Ishikawa (cell line): ENCODE measurements around the gene SLC7A7.

Source experiments
- CEBPB ChIP-seq: IDR thresholded peaks from 2 replicates; pipeline ENCODE4 v1.6.1; 2012
- CREB1 ChIP-seq: IDR thresholded peaks from 2 replicates; pipeline ENCODE4 v1.6.1; 2012; ENCODE audit warnings: low read depth
- EGR1 ChIP-seq: IDR thresholded peaks from 2 replicates; pipeline ENCODE4 v1.6.1; 2012
- EP300 ChIP-seq: IDR thresholded peaks from 2 replicates; pipeline ENCODE4 v1.6.1; 2012; ENCODE audit warnings: borderline replicate concordance
- FOXM1 ChIP-seq: IDR thresholded peaks from 2 replicates; pipeline ENCODE4 v1.6.1; 2012; ENCODE audit warnings: low read depth, borderline replicate concordance
- MAX ChIP-seq: IDR thresholded peaks from 2 replicates; pipeline ENCODE4 v1.6.1; 2012
- NFIC ChIP-seq: IDR thresholded peaks from 2 replicates; pipeline ENCODE4 v1.6.1; 2012
- RAD21 ChIP-seq: IDR thresholded peaks from 2 replicates; pipeline ENCODE4 v1.6.1; 2012; ENCODE audit warnings: low read depth
- REST ChIP-seq: IDR thresholded peaks from 2 replicates; pipeline ENCODE4 v1.6.1; 2012; ENCODE audit warnings: low read depth, mild to moderate bottlenecking
- TAF1 ChIP-seq: IDR thresholded peaks from 2 replicates; pipeline ENCODE4 v1.6.1; 2012; ENCODE audit warnings: low read depth, mild to moderate bottlenecking
- TCF12 ChIP-seq: IDR thresholded peaks from 2 replicates; pipeline ENCODE4 v1.6.1; 2012; ENCODE audit warnings: low read depth
- TEAD4 ChIP-seq: IDR thresholded peaks from 2 replicates; pipeline ENCODE4 v1.6.1; 2012
- USF1 ChIP-seq: IDR thresholded peaks from 2 replicates; pipeline ENCODE4 v1.6.1; 2012
- YY1 ChIP-seq: IDR thresholded peaks from 2 replicates; pipeline ENCODE4 v1.6.1; 2012; ENCODE audit warnings: low read depth
- ZBTB7A ChIP-seq: IDR thresholded peaks from 2 replicates; pipeline ENCODE4 v1.6.1; 2012; ENCODE audit warnings: low read depth

SLC7A7 gene

GRCh38 chr14:22819151-22819988 is 4.1 kb upstream of the SLC7A7 start:
- no peak for TF ChIP-seq FOXM1
- no peak for TF ChIP-seq EGR1
- no peak for TF ChIP-seq CEBPB
- no peak for TF ChIP-seq EP300
- TF ChIP-seq NFIC: no peak

- TF ChIP-seq RAD21 (no peak), TCF12 (no peak), TEAD4 (no peak), EGR1 (no peak), FOXM1 (no peak), ZBTB7A (no peak), CREB1 (no peak), EP300 (no peak), USF1 (no peak), CEBPB (no peak), YY1 (no peak)
Observed at GRCh38 chr14:22814373-22814772, 862 bp downstream of the SLC7A7 start.

- no peak for TF ChIP-seq NFIC
- no peak for TF ChIP-seq CREB1
- TF ChIP-seq USF1: no peak
- no peak for TF ChIP-seq TEAD4
- TF ChIP-seq TCF12: no peak
- no peak for TF ChIP-seq MAX
- TF ChIP-seq ZBTB7A: no peak
- TF ChIP-seq YY1: no peak
- no peak for TF ChIP-seq REST
- TF ChIP-seq RAD21: no peak
- TF ChIP-seq TAF1: no peak
- TF ChIP-seq EP300: no peak
- TF ChIP-seq FOXM1: no peak
Observed at GRCh38 chr14:22813145-22813544, 2.1 kb downstream of the SLC7A7 start.

GRCh38 chr14:22812744-22813143 is 2.5 kb downstream of the SLC7A7 start:
- TF ChIP-seq TCF12: no peak
- TF ChIP-seq ZBTB7A: no peak
- no peak for TF ChIP-seq RAD21
- no peak for TF ChIP-seq NFIC
- no peak for TF ChIP-seq TAF1
- TF ChIP-seq REST: no peak
- no peak for TF ChIP-seq EP300
- no peak for TF ChIP-seq CEBPB
- no peak for TF ChIP-seq FOXM1
- no peak for TF ChIP-seq MAX
- no peak for TF ChIP-seq EGR1
- TF ChIP-seq YY1: no peak
- TF ChIP-seq TEAD4: no peak
- TF ChIP-seq CREB1: no peak

- TF ChIP-seq CREB1: no peak
- no peak for TF ChIP-seq TCF12
- no peak for TF ChIP-seq CEBPB
- no peak for TF ChIP-seq RAD21
- TF ChIP-seq TAF1: no peak
- TF ChIP-seq TEAD4: no peak
- no peak for TF ChIP-seq FOXM1
- no peak for TF ChIP-seq EP300
- TF ChIP-seq REST: no peak
- TF ChIP-seq ZBTB7A: no peak
- no peak for TF ChIP-seq YY1
- no peak for TF ChIP-seq NFIC
- TF ChIP-seq USF1: no peak
Observed at GRCh38 chr14:22811722-22812121, 3.5 kb downstream of the SLC7A7 start.
